DMS114 treated with DMSO at 0.1 percent for 48 hours (cell line): ENCODE results near the gene SEC14L5.
"Not testable (repeated sequence)": the region's sequence is repeated elsewhere in the genome, so short reads cannot be mapped to it uniquely, and the experiment has no call there.

Source experiments
- DNase-seq: peaks from one replicate; lab custom pipeline; 2025; ENCODE audit not compliant: unreplicated experiment; lab: John Stamatoyannopoulos, UW

SEC14L5 gene

GRCh38 chr16:4949986-4950385 lies 8.1 kb upstream of the SEC14L5 start:
- DNase-seq, result no peak

GRCh38 chr16:4951583-4951982 lies 6.5 kb upstream of the SEC14L5 start:
- DNase-seq, result not testable (repeated sequence)

- no peak for DNase-seq
Observed at GRCh38 chr16:4954714-4955113, 3.4 kb upstream of the SEC14L5 start.

GRCh38 chr16:4957420-4957719 lies 760 bp upstream of the SEC14L5 start:
- no peak for DNase-seq

GRCh38 chr16:4958510-4959438 lies 644 bp downstream of the SEC14L5 start:
- no peak for DNase-seq

GRCh38 chr16:4960579-4960978 lies 2.4 kb downstream of the SEC14L5 start:
- no peak for DNase-seq

GRCh38 chr16:4962716-4963115 lies 4.6 kb downstream of the SEC14L5 start:
- no peak for DNase-seq

- DNase-seq, result not testable (repeated sequence)
Observed at GRCh38 chr16:4963527-4963926, 5.4 kb downstream of the SEC14L5 start.

- DNase-seq, result no peak
Observed at GRCh38 chr16:4966736-4967453, 8.8 kb downstream of the SEC14L5 start.

- DNase-seq, result not testable (repeated sequence)
Observed at GRCh38 chr16:4968278-4968677, 10.1 kb downstream of the SEC14L5 start.

GRCh38 chr16:4968879-4969483 lies 10.9 kb downstream of the SEC14L5 start:
- DNase-seq, result no peak

- DNase-seq, result no peak
Observed at GRCh38 chr16:4970010-4970409, 11.9 kb downstream of the SEC14L5 start.

GRCh38 chr16:4972938-4973587 lies 14.9 kb downstream of the SEC14L5 start:
- DNase-seq, result no peak

- DNase-seq, result no peak
Observed at GRCh38 chr16:4976079-4976478, 17.9 kb downstream of the SEC14L5 start.

- DNase-seq, result no peak
Observed at GRCh38 chr16:4976611-4977145, 18.5 kb downstream of the SEC14L5 start.

- no peak for DNase-seq
Observed at GRCh38 chr16:4979164-4979563, 21.0 kb downstream of the SEC14L5 start.

GRCh38 chr16:4979736-4980660 lies 21.9 kb downstream of the SEC14L5 start:
- no peak for DNase-seq

GRCh38 chr16:4980691-4981090 lies 22.6 kb downstream of the SEC14L5 start:
- no peak for DNase-seq

GRCh38 chr16:4981473-4981872 lies 23.3 kb downstream of the SEC14L5 start:
- no peak for DNase-seq
